Panc1 (cell line): ENCODE data around the gene POLD1. TPM values are rescaled to one million over a fixed set of nuclear protein-coding genes. Genes with fewer than 3 reads are reported as not detected.

Source experiments
- ATAC-seq: fragments of 200-7000 bp; cut with Tn5 transposase; 2 replicates; pipeline ENCODE4 v1.9.1; 2020; ENCODE audit warnings: mild to moderate bottlenecking, moderate library complexity
- BruUV-seq: library from RNA; stranded (reverse); fragments of 400-500 nt; replicated peaks from 2 replicates; lab custom pipeline; 2021; lab: Mats Ljungman, UMichigan
- CTCF ChIA-PET: fragments of 300-600 bp; sonication (Branson Sonifier 250); formaldehyde crosslinking; loops from one replicate; lab custom pipeline; 2022; ENCODE audit warnings: antibody characterized with exemption; lab: Charles Lee
- POLR2A ChIA-PET: fragments of 300-600 bp; sonication (Branson Sonifier 250); formaldehyde crosslinking; loops from one replicate; lab custom pipeline; 2022; ENCODE audit warnings: antibody characterized with exemption; lab: Charles Lee
- DNase-seq: peaks from one replicate; pipeline ENCODE4 v3.0.0-alpha.2; 2010; ENCODE audit warnings: low read depth, low spot score
- H3K27ac ChIP-seq: 2 replicates; pipeline ENCODE4 v1.5.1; 2011; ENCODE audit warnings: mild to moderate bottlenecking, low read length, inconsistent platforms
- H3K27me3 ChIP-seq: fragments of 200-500 bp; sonication (Bioruptor generic); 2 replicates; pipeline ENCODE4 v1.6.0; 2014; ENCODE audit warnings: low read length, inconsistent platforms; ENCODE audit not compliant: control insufficient read depth, insufficient read depth
- H3K36me3 ChIP-seq: fragments of 200-500 bp; sonication (Bioruptor generic); 2 replicates; pipeline ENCODE4 v1.5.1; 2014; ENCODE audit warnings: inconsistent platforms, mild to moderate bottlenecking, low read length, moderate library complexity; ENCODE audit not compliant: control insufficient read depth, insufficient read depth
- H3K4me1 ChIP-seq: 2 replicates; pipeline ENCODE4 v1.5.1; 2011; ENCODE audit warnings: inconsistent platforms, mild to moderate bottlenecking, low read length, moderate library complexity; ENCODE audit not compliant: control insufficient read depth, insufficient read depth
- H3K4me3 ChIP-seq, 2 experiments: 2 replicates each; pipeline ENCODE4 v1.5.1; 2011 to 2012; ENCODE audit warnings: low read depth in 2 of 2, low read length in 2 of 2, mild to moderate bottlenecking in 2 of 2, inconsistent platforms in 1 of 2, moderate library complexity in 1 of 2
- H3K9me3 ChIP-seq: fragments of 200-500 bp; sonication (Bioruptor generic); 2 replicates; pipeline ENCODE4 v1.5.1; 2014; ENCODE audit warnings: low read depth, mild to moderate bottlenecking, inconsistent platforms, low read length, moderate library complexity; ENCODE audit not compliant: control insufficient read depth, insufficient read depth
- POLR2AphosphoS5 ChIP-seq: IDR thresholded peaks from 2 replicates; pipeline ENCODE4 v1.6.1; 2012; ENCODE audit warnings: mild to moderate bottlenecking, low read depth, low read length, moderate library complexity
- SIN3A ChIP-seq: IDR thresholded peaks from 2 replicates; pipeline ENCODE4 v1.6.1; 2012; ENCODE audit warnings: low read depth, mild to moderate bottlenecking, low read length, moderate library complexity, borderline replicate concordance; ENCODE audit not compliant: insufficient read depth
- TCF7L2 ChIP-seq: IDR thresholded peaks from 2 replicates; pipeline ENCODE4 v1.6.1; 2011; ENCODE audit warnings: mild to moderate bottlenecking, low read depth, low read length, inconsistent platforms
- in situ Hi-C: cut with HindIII; loops from 2 replicates; pipeline ENCODE4 v1.10.0; 2016; ENCODE audit warnings: low sequenced_read_pairs, low pct_unique_long_range_greater_than_20kb
- intact Hi-C: fragments of 100-400 bp; cut with micrococcal nuclease; formaldehyde crosslinking; loops from one replicate; pipeline ENCODE4 v1.10.0; 2022; ENCODE audit not compliant: unreplicated experiment
- total RNA-seq: library from RNA; stranded (reverse); gene quantifications from one replicate; pipeline ENCODE4 v1.2.1, GENCODE V29; 2021; ENCODE audit not compliant: unreplicated experiment
- TF ChIP-seq, protein P1 (sequence below): fragments of 450-650 bp; IDR thresholded peaks from 2 replicates; pipeline ENCODE4 v1.5.1; 2017; ENCODE audit warnings: mild to moderate bottlenecking
- TF ChIP-seq, protein P2 (sequence below), 2 experiments: IDR thresholded peaks; 2 replicates each; pipeline ENCODE4 v1.6.1; 2011 to 2012; ENCODE audit warnings: low read depth in 2 of 2, control low read depth in 1 of 2, low read length in 1 of 2, mild to moderate bottlenecking in 1 of 2, moderate library complexity in 1 of 2; ENCODE audit not compliant: insufficient read depth in 1 of 2

Gene POLD1
- total RNA-seq, 1 experiment from 2014 or later: 71.7 TPM

DNA sequence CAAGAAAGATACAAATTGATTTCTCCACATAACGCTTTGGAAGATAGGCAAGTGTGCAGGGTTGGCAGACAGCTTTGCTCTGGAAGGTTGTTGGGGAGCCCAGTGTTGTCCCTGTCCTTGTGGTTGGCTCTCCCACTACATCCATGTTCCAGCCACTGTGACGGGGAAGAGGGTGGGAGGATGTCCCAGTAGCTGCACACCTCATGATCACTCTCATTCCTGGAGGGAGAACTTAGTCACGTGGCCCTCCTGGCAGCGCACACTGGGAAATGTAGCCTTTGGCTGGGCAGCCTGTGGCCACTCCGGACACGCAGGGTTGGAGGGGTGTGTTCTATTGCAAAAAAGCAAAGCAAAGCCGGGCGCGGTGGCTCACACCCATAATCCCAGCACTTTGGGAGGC lies 9.9 kb downstream of the POLD1 start:
- no TSS peak for BruUV-seq
- CTCF ChIA-PET: no interaction called here

DNA sequence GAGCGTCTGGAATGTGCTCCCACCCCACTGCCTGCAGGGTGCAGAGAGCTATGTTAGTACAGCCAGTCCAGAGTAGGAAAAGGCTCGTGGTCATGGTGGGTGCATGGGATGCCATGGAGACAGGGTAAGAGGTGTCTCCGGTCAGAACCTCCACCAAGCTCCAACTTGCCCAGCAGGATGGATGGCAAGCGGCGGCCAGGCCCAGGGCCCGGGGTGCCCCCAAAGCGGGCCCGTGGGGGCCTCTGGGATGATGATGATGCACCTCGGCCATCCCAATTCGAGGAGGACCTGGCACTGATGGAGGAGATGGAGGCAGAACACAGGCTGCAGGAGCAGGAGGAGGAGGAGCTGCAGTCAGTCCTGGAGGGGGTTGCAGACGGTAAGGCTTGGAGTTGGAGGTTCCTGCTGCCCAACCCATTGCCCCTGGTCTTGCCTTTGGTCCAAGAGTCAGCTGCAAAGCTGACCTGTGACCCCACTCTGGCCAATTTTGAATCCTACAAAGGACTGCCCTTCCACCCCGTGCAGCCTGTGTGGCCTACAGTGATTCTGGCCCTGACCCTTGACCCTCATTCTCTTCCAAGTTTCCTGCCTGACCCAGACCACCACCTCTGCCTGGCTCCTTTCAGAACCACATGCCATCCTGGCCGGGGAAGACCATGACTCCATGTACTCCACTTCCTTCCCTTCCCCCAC lies 14.7 kb downstream of the POLD1 start:
- Histone ChIP-seq H3K9me3 (no peaks in the 10 kb centered on the region), H3K27ac (no peak overlapping the region), H3K4me1 (no peaks in the 10 kb centered on the region), H3K27me3 (no peaks in the 10 kb centered on the region), H3K36me3 (no peaks in the 10 kb centered on the region), H3K4me3 (no peak overlapping the region)
- TF ChIP-seq, protein P1, sequence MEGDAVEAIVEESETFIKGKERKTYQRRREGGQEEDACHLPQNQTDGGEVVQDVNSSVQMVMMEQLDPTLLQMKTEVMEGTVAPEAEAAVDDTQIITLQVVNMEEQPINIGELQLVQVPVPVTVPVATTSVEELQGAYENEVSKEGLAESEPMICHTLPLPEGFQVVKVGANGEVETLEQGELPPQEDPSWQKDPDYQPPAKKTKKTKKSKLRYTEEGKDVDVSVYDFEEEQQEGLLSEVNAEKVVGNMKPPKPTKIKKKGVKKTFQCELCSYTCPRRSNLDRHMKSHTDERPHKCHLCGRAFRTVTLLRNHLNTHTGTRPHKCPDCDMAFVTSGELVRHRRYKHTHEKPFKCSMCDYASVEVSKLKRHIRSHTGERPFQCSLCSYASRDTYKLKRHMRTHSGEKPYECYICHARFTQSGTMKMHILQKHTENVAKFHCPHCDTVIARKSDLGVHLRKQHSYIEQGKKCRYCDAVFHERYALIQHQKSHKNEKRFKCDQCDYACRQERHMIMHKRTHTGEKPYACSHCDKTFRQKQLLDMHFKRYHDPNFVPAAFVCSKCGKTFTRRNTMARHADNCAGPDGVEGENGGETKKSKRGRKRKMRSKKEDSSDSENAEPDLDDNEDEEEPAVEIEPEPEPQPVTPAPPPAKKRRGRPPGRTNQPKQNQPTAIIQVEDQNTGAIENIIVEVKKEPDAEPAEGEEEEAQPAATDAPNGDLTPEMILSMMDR: no peak
- TF ChIP-seq, protein P2, sequence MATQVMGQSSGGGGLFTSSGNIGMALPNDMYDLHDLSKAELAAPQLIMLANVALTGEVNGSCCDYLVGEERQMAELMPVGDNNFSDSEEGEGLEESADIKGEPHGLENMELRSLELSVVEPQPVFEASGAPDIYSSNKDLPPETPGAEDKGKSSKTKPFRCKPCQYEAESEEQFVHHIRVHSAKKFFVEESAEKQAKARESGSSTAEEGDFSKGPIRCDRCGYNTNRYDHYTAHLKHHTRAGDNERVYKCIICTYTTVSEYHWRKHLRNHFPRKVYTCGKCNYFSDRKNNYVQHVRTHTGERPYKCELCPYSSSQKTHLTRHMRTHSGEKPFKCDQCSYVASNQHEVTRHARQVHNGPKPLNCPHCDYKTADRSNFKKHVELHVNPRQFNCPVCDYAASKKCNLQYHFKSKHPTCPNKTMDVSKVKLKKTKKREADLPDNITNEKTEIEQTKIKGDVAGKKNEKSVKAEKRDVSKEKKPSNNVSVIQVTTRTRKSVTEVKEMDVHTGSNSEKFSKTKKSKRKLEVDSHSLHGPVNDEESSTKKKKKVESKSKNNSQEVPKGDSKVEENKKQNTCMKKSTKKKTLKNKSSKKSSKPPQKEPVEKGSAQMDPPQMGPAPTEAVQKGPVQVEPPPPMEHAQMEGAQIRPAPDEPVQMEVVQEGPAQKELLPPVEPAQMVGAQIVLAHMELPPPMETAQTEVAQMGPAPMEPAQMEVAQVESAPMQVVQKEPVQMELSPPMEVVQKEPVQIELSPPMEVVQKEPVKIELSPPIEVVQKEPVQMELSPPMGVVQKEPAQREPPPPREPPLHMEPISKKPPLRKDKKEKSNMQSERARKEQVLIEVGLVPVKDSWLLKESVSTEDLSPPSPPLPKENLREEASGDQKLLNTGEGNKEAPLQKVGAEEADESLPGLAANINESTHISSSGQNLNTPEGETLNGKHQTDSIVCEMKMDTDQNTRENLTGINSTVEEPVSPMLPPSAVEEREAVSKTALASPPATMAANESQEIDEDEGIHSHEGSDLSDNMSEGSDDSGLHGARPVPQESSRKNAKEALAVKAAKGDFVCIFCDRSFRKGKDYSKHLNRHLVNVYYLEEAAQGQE (IDR thresholded peaks at IDR 0.05; ENCODE audit: insufficient read depth in 1 of 2, low read depth in 2 of 2, low read length in 1 of 2): no peak
- TF ChIP-seq POLR2AphosphoS5 (no peak), TCF7L2 (no peak), SIN3A (no peak)
- ATAC-seq: no peak
- BruUV-seq: no TSS peak
- POLR2A ChIA-PET: interaction anchor here (0.6 kb wide), 1 partner anchor 10 kb away, joined by 3 read pairs; no protein-coding TSS in a partner anchor
- in situ Hi-C loops: no loop called here
- intact Hi-C loops: no loop called here
- no peak for DNase-seq
- CTCF ChIA-PET: interaction anchor here (0.5 kb wide), 1 partner anchor 776 kb away, joined by 3 read pairs; no protein-coding TSS in a partner anchor

More for the DNA sequence above, 9.9 kb downstream of the POLD1 start:
- in situ Hi-C loops (no loop called here), intact Hi-C loops (no loop called here)
- POLR2A ChIA-PET: no interaction called here
- Histone ChIP-seq H3K4me1 (no peaks in the 10 kb centered on the region), H3K27ac (no peak overlapping the region), H3K36me3 (no peaks in the 10 kb centered on the region), H3K27me3 (no peaks in the 10 kb centered on the region), H3K9me3 (no peaks in the 10 kb centered on the region), H3K4me3 (no peak overlapping the region)
- no peak for TF ChIP-seq SIN3A
- TF ChIP-seq POLR2AphosphoS5: no peak
- TF ChIP-seq TCF7L2: no peak
- TF ChIP-seq, protein P2 (IDR thresholded peaks at IDR 0.05; ENCODE audit: insufficient read depth in 1 of 2, low read depth in 2 of 2, low read length in 1 of 2): no peak
- TF ChIP-seq, protein P1: no peak
- no peak for ATAC-seq
- DNase-seq: no peak
